Stomach smooth muscle (tissue), 2 donors: ENCODE data around the gene ARID4A.

Experiments
- H3K27ac ChIP-seq: one replicate; pipeline ENCODE4 v1.7.0; 2013; ENCODE audit warnings: mild to moderate bottlenecking, low read length, inconsistent platforms
- H3K27me3 ChIP-seq, 2 donors: one replicate each; pipeline ENCODE4 v1.7.0; 2013; ENCODE audit warnings: low read length in 2 of 2; ENCODE audit not compliant: insufficient read depth in 2 of 2, control insufficient read depth in 1 of 2
- H3K36me3 ChIP-seq, 2 donors: one replicate each; pipeline ENCODE4 v1.7.0; 2013; ENCODE audit warnings: low read length in 2 of 2; ENCODE audit not compliant: control insufficient read depth in 2 of 2, insufficient read depth in 2 of 2
- H3K4me1 ChIP-seq: one replicate; pipeline ENCODE4 v1.7.0; 2013; ENCODE audit warnings: low read length; ENCODE audit not compliant: control insufficient read depth, insufficient read depth
- H3K4me3 ChIP-seq, 2 donors: one replicate each; pipeline ENCODE4 v1.7.0; 2013; ENCODE audit warnings: low read length in 2 of 2
- H3K9ac ChIP-seq, 2 donors: one replicate each; pipeline ENCODE4 v1.7.0; 2013; ENCODE audit warnings: low read length in 2 of 2, mild to moderate bottlenecking in 1 of 2
- H3K9me3 ChIP-seq, 2 donors: one replicate each; pipeline ENCODE4 v1.7.0; 2013; ENCODE audit warnings: low read length in 2 of 2; ENCODE audit not compliant: control insufficient read depth in 2 of 2
- donor health status: healthy.
- donor health status: Pancreatic carcinoma.

Gene ARID4A

DNA sequence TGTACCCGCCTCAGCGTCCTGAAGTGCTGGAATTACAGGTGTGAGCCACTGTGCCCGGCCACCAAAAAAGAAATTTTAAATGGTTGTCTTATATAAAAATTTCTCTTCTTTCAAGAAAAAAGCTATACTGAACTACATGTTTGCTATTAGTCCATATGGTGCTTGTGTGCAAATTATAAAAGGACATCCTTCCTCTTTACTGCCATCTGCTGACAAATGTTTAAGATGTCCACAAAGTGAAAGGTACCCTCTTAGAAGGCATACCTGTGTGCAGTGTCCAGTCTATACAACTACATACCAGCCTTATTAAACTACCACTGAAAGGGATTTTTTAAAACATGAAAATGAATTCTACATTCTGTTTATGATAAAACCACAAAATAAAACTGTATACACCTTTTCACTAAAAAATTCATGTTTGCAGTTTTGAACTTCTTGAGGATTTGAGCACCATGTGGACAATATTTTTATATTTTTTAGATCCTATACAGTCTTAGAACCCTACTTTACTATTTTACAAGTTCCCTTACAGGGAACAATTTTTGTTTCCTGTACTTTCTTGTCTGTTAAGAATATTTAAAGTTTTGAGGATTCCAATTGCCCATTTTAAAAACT is 64.5 kb downstream of the ARID4A start:
- Histone ChIP-seq H3K9ac (no peak overlapping the region), H3K27ac (no peak overlapping the region), H3K9me3 (no peaks in the 10 kb centered on the region), H3K4me3 (no peak overlapping the region), H3K4me1 (no peaks in the 10 kb centered on the region), H3K27me3 (no peaks in the 10 kb centered on the region), H3K36me3 (peaks cover 23 to 43% of the 10 kb centered on the region in 2 donors)

GRCh38 chr14:58364316-58364715 is 66.0 kb downstream of the ARID4A start:
- Histone ChIP-seq H3K36me3 (peaks cover 23 to 44% of the 10 kb centered on the region in 2 donors), H3K27me3 (no peaks in the 10 kb centered on the region), H3K9ac (no peak overlapping the region), H3K4me3 (no peak overlapping the region), H3K27ac (no peak overlapping the region), H3K9me3 (no peaks in the 10 kb centered on the region), H3K4me1 (no peaks in the 10 kb centered on the region)

GRCh38 chr14:58367296-58367695 is 68.9 kb downstream of the ARID4A start:
- H3K4me1 ChIP-seq: no peaks in the 10 kb centered on the region
- no peaks in the 10 kb centered on the region for H3K27me3 ChIP-seq
- H3K9me3 ChIP-seq: no peaks in the 10 kb centered on the region
- no peak overlapping the region for H3K9ac ChIP-seq
- peaks cover 14 to 38% of the 10 kb centered on the region in 2 donors for H3K36me3 ChIP-seq
- no peak overlapping the region for H3K27ac ChIP-seq
- H3K4me3 ChIP-seq: no peak overlapping the region

DNA sequence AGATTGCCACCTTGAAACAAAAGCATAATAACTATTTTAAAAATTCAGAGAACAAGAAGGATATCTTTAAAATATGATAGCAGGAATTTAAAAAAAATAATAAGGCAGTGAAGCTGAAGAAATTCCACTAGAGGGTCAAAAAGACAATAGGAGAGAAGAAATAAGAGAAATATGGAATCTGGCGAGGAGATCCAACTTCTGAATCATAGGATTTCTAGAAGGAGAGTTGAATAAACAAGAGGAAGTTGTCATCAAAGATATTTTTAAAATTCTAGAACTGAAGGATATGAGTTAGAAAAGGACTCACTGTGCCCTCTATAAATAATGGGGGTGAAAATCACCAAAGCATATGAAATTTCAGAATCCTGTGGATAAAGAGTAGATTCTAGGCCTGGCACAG is 70.6 kb downstream of the ARID4A start:
- H3K27me3 ChIP-seq: no peaks in the 10 kb centered on the region
- H3K36me3 ChIP-seq: peaks cover 14 to 44% of the 10 kb centered on the region in 2 donors
- no peak overlapping the region for H3K4me3 ChIP-seq
- no peak overlapping the region for H3K9ac ChIP-seq
- H3K4me1 ChIP-seq: no peaks in the 10 kb centered on the region
- H3K9me3 ChIP-seq: no peaks in the 10 kb centered on the region
- H3K27ac ChIP-seq: no peak overlapping the region

- H3K36me3 ChIP-seq: peaks cover 10 to 19% of the 10 kb centered on the region in 2 donors
- H3K9me3 ChIP-seq: no peaks in the 10 kb centered on the region
- no peaks in the 10 kb centered on the region for H3K27me3 ChIP-seq
- no peak overlapping the region for H3K9ac ChIP-seq
- H3K27ac ChIP-seq: no peak overlapping the region
- no peaks in the 10 kb centered on the region for H3K4me1 ChIP-seq
- H3K4me3 ChIP-seq: no peak overlapping the region
These were observed 78.4 kb downstream of the ARID4A start for GRCh38 chr14:58376791-58377190.

DNA sequence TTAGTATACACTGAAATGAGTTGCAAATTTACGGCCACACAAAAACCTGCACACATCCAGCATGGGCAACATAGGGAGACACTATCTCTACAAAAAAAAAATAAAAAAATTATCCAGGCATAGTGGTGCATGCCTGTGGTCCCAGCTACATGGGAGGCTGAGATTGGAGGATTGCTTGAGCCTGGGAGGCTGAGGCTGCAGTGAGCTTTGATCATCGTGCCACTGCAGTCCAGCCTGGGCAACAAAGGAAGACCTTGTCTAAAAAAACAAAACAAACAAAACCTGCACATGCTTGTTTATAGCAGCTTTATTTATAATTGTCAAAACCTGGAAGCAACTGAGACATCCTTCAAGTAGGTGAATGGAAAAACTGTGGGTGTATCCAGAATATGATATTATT is 92.5 kb downstream of the ARID4A start:
- H3K36me3 ChIP-seq: no peaks in the 10 kb centered on the region
- H3K9ac ChIP-seq: no peak overlapping the region
- no peaks in the 10 kb centered on the region for H3K9me3 ChIP-seq
- no peak overlapping the region for H3K4me3 ChIP-seq
- H3K27me3 ChIP-seq: no peaks in the 10 kb centered on the region
- H3K27ac ChIP-seq: no peak overlapping the region
- peaks cover 5% of the 10 kb centered on the region for H3K4me1 ChIP-seq

- Histone ChIP-seq H3K27ac (no peak overlapping the region), H3K27me3 (no peaks in the 10 kb centered on the region), H3K4me3 (peak overlapping the region; percentile 62 to 76), H3K9ac (peak overlapping the region; percentile 80), H3K36me3 (no peaks in the 10 kb centered on the region), H3K4me1 (peaks cover 14% of the 10 kb centered on the region), H3K9me3 (no peaks in the 10 kb centered on the region)
These were observed 97.1 kb downstream of the ARID4A start for GRCh38 chr14:58395562-58395811.

DNA sequence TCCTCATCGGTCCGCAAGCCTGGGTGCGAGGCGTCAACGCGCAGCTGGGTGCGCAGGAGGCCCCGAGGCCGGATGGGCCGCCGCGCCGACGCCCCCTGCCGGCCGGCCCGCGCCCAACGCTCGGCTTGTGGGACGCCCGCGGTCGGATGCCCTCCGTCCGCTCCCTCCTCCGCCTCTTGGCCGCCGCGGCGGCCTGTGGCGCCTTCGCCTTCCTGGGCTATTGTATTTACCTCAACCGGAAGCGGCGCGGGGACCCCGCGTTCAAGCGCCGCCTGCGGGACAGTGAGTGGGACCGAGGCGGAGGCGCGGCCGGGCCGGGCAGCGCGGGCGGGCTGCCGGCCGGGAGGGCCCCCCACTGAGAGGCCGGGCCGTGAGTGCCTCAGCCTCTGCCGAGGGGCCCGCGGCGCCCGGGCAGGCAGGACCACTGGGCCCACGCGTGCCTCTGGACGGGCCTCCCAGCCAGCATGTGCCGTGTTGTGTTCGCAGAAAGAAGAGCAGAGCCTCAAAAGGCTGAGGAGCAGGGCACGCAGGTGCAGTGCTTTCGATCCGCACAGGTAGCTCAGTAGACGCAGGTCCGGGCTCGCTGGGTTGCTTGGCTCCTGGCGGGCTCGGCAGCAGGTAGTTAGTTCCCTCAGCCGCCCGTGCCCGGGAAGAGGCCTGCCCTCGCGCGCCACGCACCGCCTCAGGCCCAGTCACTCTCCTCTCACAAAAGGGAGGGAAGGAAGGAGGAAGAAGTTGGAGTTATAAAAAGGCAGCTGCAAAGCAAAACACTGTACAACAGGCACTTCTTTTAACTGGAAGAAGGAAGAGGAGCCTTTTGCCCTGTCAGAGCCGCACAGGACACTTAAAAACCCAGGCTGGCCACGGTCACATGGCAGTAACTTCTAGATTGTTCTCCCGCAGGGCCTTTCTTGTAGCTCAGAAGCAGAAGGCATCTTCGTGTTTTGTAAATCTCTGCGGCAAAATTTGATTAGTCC is 97.7 kb downstream of the ARID4A start, which contains the start of gene TOMM20L:
Gene TOMM20L (plus strand): TSS at position 119 of the 977 bp plus-strand sequence. CDS start 28 bp downstream, at position 147.
- peaks cover 14% of the 10 kb centered on the region for H3K4me1 ChIP-seq
- no peaks in the 10 kb centered on the region for H3K36me3 ChIP-seq
- peak within 1 kb of the TSS; percentile 62 to 76 for H3K4me3 ChIP-seq
- peak within 1 kb of the TSS; percentile 74 for H3K27ac ChIP-seq
- no peaks in the 10 kb centered on the region for H3K9me3 ChIP-seq
- no peaks in the 10 kb centered on the region for H3K27me3 ChIP-seq
- peak within 1 kb of the TSS; percentile 80 for H3K9ac ChIP-seq

DNA sequence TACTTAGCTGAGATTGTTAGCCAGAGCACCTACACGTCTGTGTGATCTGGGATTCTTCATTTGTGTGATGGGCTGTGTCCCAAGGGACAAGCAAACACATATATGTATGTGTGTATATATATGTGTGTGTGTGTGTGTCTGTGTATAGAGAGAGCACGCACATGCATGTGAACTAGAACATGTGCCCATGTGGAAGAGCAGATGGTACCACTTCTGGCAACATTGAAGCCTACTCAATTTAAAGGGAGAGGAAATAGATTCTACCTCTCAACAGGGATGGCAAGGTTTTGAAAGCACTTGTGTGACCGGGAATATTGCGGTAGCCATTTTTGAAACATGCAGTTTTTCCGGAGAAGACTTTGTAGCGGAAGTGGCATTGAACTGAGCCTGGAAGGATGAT is 98.8 kb downstream of the ARID4A start:
- no peak overlapping the region for H3K27ac ChIP-seq
- no peaks in the 10 kb centered on the region for H3K27me3 ChIP-seq
- no peaks in the 10 kb centered on the region for H3K36me3 ChIP-seq
- no peak overlapping the region for H3K4me3 ChIP-seq
- H3K9me3 ChIP-seq: no peaks in the 10 kb centered on the region
- H3K4me1 ChIP-seq: peaks cover 14% of the 10 kb centered on the region
- H3K9ac ChIP-seq: no peak overlapping the region

DNA sequence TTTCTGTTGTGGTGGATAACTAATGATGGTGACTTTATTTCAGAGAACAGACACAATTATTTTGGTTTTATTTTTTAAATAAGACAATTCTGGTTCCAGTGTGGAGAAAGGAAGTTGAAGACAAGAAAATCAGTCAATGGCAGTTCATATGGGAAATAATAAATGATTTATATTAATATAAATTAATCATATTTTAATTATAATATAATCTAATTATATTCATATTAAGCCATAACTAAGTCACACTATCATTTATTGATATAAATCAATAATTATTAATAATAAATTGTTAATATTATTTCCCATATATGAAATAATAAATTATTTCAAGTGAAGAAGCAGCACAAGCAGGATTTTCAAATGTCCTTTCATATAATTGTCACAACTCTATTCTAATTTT is 100.1 kb downstream of the ARID4A start:
- H3K27me3 ChIP-seq: no peaks in the 10 kb centered on the region
- peaks cover 14% of the 10 kb centered on the region for H3K4me1 ChIP-seq
- H3K4me3 ChIP-seq: no peak overlapping the region
- no peaks in the 10 kb centered on the region for H3K9me3 ChIP-seq
- no peak overlapping the region for H3K9ac ChIP-seq
- no peak overlapping the region for H3K27ac ChIP-seq
- no peaks in the 10 kb centered on the region for H3K36me3 ChIP-seq

DNA sequence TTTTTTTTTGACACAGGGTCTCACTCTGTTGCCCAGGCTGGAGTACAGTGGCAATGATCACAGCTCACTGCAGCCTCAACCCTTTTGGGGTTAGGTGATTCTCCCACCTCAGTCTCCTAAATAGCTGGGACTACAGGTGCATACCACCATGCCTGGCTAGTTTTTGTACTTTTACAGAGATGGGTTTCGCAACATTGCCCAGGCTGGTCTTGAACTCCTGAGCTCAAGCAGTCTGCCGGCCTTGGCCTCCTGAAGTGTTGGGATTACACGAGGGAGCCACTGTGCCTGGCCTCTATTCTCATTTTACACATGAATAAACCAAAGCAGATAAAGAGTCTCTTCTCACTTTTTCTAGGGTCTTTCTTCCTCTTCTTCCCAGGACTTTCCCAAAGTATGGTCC is 100.5 kb downstream of the ARID4A start:
- no peaks in the 10 kb centered on the region for H3K36me3 ChIP-seq
- no peak overlapping the region for H3K9ac ChIP-seq
- no peak overlapping the region for H3K4me3 ChIP-seq
- H3K27me3 ChIP-seq: no peaks in the 10 kb centered on the region
- no peaks in the 10 kb centered on the region for H3K9me3 ChIP-seq
- H3K4me1 ChIP-seq: peaks cover 14% of the 10 kb centered on the region
- H3K27ac ChIP-seq: no peak overlapping the region
